ENCODE measurements around the gene RAB40B.
A peak's percentile ranks its signal among the peaks of the same experiment; 100 is the strongest.

RAB40B gene

GRCh38 chr17:82716203-82717010 lies 17.9 kb upstream of the RAB40B start, which contains the start of gene FN3KRP:
Gene FN3KRP (plus strand): TSS chr17:82716706. CDS start chr17:82716756, 50 bp downstream.
- DNase-seq, result peak; percentile 96

- DNase-seq, result no peak
These were observed 14.7 kb upstream of the RAB40B start for GRCh38 chr17:82713071-82713723.

GRCh38 chr17:82710499-82711232 lies 12.2 kb upstream of the RAB40B start:
- no peak for DNase-seq

- no peak for DNase-seq
These were observed 11.4 kb upstream of the RAB40B start for GRCh38 chr17:82709676-82710498.

- no peak for DNase-seq
These were observed 10.7 kb upstream of the RAB40B start for GRCh38 chr17:82709024-82709675.

GRCh38 chr17:82705756-82706155 lies 7.3 kb upstream of the RAB40B start:
- no peak for DNase-seq

- DNase-seq, result no peak
These were observed 6.4 kb upstream of the RAB40B start for GRCh38 chr17:82704886-82705285.

GRCh38 chr17:82703935-82704865 lies 5.7 kb upstream of the RAB40B start:
- DNase-seq, result no peak

GRCh38 chr17:82703036-82703745 lies 4.7 kb upstream of the RAB40B start:
- no peak for DNase-seq

GRCh38 chr17:82702231-82702927 lies 3.9 kb upstream of the RAB40B start:
- no peak for DNase-seq

GRCh38 chr17:82699551-82699950 lies 1.1 kb upstream of the RAB40B start:
- DNase-seq, result no peak

- DNase-seq, result no peak
These were observed 510 bp upstream of the RAB40B start for GRCh38 chr17:82698974-82699442.

GRCh38 chr17:82697808-82698064 lies 762 bp downstream of the RAB40B start:
- no peak for DNase-seq

- DNase-seq, result no peak
These were observed 1.3 kb downstream of the RAB40B start for GRCh38 chr17:82696916-82697807.

GRCh38 chr17:82696259-82696658 lies 2.2 kb downstream of the RAB40B start:
- DNase-seq, result no peak

GRCh38 chr17:82694647-82695046 lies 3.9 kb downstream of the RAB40B start:
- DNase-seq, result no peak

- DNase-seq, result no peak
These were observed 5.2 kb downstream of the RAB40B start for GRCh38 chr17:82693168-82693867.

- no peak for DNase-seq
These were observed 6.2 kb downstream of the RAB40B start for GRCh38 chr17:82692268-82692667.
